ENCODE measurements around the gene ZNF81.
"Not testable (repeated sequence)": the region's sequence is repeated elsewhere in the genome, so short reads cannot be mapped to it uniquely, and the experiment has no call there.

Gene ZNF81

GRCh38 chrX:47878198-47878597 lies 41.5 kb downstream of the ZNF81 start:
- no peak overlapping the region for H3K4me3 ChIP-seq (ENCODE audit: low read depth in 1 of 2, low read length in 2 of 2)
- H3K36me3 ChIP-seq (ENCODE audit: insufficient read depth, low read length) = no peaks in the 10 kb centered on the region
- H3K9me3 ChIP-seq (ENCODE audit: low read length) = no peaks in the 10 kb centered on the region
- no peaks in the 10 kb centered on the region for H3K4me1 ChIP-seq (ENCODE audit: insufficient read depth, low read length)
- H3K9ac ChIP-seq (ENCODE audit: low read length) = no peak overlapping the region
- H3K27me3 ChIP-seq (ENCODE audit: control insufficient read depth in 1 of 2, insufficient read depth in 2 of 2, low read length in 2 of 2) = no peaks in the 10 kb centered on the region
- no peak overlapping the region for H3K27ac ChIP-seq (ENCODE audit: low read depth, low read length)

GRCh38 chrX:47879463-47879862 lies 42.8 kb downstream of the ZNF81 start:
- Histone ChIP-seq H3K4me3 (ENCODE audit: low read depth in 1 of 2, low read length in 2 of 2) (no peak overlapping the region), H3K9ac (ENCODE audit: low read length) (no peak overlapping the region), H3K4me1 (ENCODE audit: insufficient read depth, low read length) (no peaks in the 10 kb centered on the region), H3K36me3 (ENCODE audit: insufficient read depth, low read length) (no peaks in the 10 kb centered on the region), H3K27me3 (ENCODE audit: control insufficient read depth in 1 of 2, insufficient read depth in 2 of 2, low read length in 2 of 2) (no peaks in the 10 kb centered on the region), H3K9me3 (ENCODE audit: low read length) (no peaks in the 10 kb centered on the region), H3K27ac (ENCODE audit: low read depth, low read length) (no peak overlapping the region)

- H3K27ac ChIP-seq (ENCODE audit: low read depth, low read length) = no peak overlapping the region
- H3K4me3 ChIP-seq (ENCODE audit: low read depth in 1 of 2, low read length in 2 of 2) = no peak overlapping the region
- H3K4me1 ChIP-seq (ENCODE audit: insufficient read depth, low read length) = no peaks in the 10 kb centered on the region
- no peaks in the 10 kb centered on the region for H3K27me3 ChIP-seq (ENCODE audit: control insufficient read depth in 1 of 2, insufficient read depth in 2 of 2, low read length in 2 of 2)
- no peak overlapping the region for H3K9ac ChIP-seq (ENCODE audit: low read length)
- no peaks in the 10 kb centered on the region for H3K36me3 ChIP-seq (ENCODE audit: insufficient read depth, low read length)
- no peaks in the 10 kb centered on the region for H3K9me3 ChIP-seq (ENCODE audit: low read length)
These were observed 44.2 kb downstream of the ZNF81 start for GRCh38 chrX:47880927-47881326.

GRCh38 chrX:47885501-47885900 lies 48.8 kb downstream of the ZNF81 start:
- Histone ChIP-seq H3K9me3 (ENCODE audit: low read length) (no peaks in the 10 kb centered on the region), H3K27ac (ENCODE audit: low read depth, low read length) (no peak overlapping the region), H3K36me3 (ENCODE audit: insufficient read depth, low read length) (no peaks in the 10 kb centered on the region), H3K4me3 (ENCODE audit: low read depth in 1 of 2, low read length in 2 of 2) (no peak overlapping the region), H3K9ac (ENCODE audit: low read length) (no peak overlapping the region), H3K27me3 (ENCODE audit: control insufficient read depth in 1 of 2, insufficient read depth in 2 of 2, low read length in 2 of 2) (no peaks in the 10 kb centered on the region), H3K4me1 (ENCODE audit: insufficient read depth, low read length) (no peaks in the 10 kb centered on the region)

- Histone ChIP-seq H3K27ac (ENCODE audit: low read depth, low read length) (no peak overlapping the region), H3K36me3 (ENCODE audit: insufficient read depth, low read length) (no peaks in the 10 kb centered on the region), H3K9me3 (ENCODE audit: low read length) (no peaks in the 10 kb centered on the region), H3K9ac (ENCODE audit: low read length) (no peak overlapping the region), H3K4me3 (ENCODE audit: low read depth in 1 of 2, low read length in 2 of 2) (no peak overlapping the region), H3K27me3 (ENCODE audit: control insufficient read depth in 1 of 2, insufficient read depth in 2 of 2, low read length in 2 of 2) (no peaks in the 10 kb centered on the region), H3K4me1 (ENCODE audit: insufficient read depth, low read length) (no peaks in the 10 kb centered on the region)
These were observed 61.3 kb downstream of the ZNF81 start for GRCh38 chrX:47898024-47898423.

GRCh38 chrX:47900833-47901232 lies 64.1 kb downstream of the ZNF81 start:
- H3K9me3 ChIP-seq (ENCODE audit: low read length) = no peaks in the 10 kb centered on the region
- no peaks in the 10 kb centered on the region for H3K27me3 ChIP-seq (ENCODE audit: control insufficient read depth in 1 of 2, insufficient read depth in 2 of 2, low read length in 2 of 2)
- H3K36me3 ChIP-seq (ENCODE audit: insufficient read depth, low read length) = no peaks in the 10 kb centered on the region
- no peak overlapping the region for H3K4me3 ChIP-seq (ENCODE audit: low read depth in 1 of 2, low read length in 2 of 2)
- no peak overlapping the region for H3K27ac ChIP-seq (ENCODE audit: low read depth, low read length)
- H3K9ac ChIP-seq (ENCODE audit: low read length) = no peak overlapping the region
- H3K4me1 ChIP-seq (ENCODE audit: insufficient read depth, low read length) = no peaks in the 10 kb centered on the region

GRCh38 chrX:47902161-47902560 lies 65.5 kb downstream of the ZNF81 start:
- Histone ChIP-seq H3K9me3 (ENCODE audit: low read length) (no peaks in the 10 kb centered on the region), H3K9ac (ENCODE audit: low read length) (no peak overlapping the region)

GRCh38 chrX:47915886-47916493 lies 79.3 kb downstream of the ZNF81 start:
- peaks cover 22% of the 10 kb centered on the region for H3K9me3 ChIP-seq (ENCODE audit: low read length)
- no peak overlapping the region for H3K9ac ChIP-seq (ENCODE audit: low read length)
- H3K4me1 ChIP-seq (ENCODE audit: insufficient read depth, low read length) = no peaks in the 10 kb centered on the region
- no peak overlapping the region for H3K4me3 ChIP-seq (ENCODE audit: low read depth in 1 of 2, low read length in 2 of 2)
- H3K36me3 ChIP-seq (ENCODE audit: insufficient read depth, low read length) = no peaks in the 10 kb centered on the region
- H3K27me3 ChIP-seq (ENCODE audit: control insufficient read depth in 1 of 2, insufficient read depth in 2 of 2, low read length in 2 of 2) = no peaks in the 10 kb centered on the region
- H3K27ac ChIP-seq (ENCODE audit: low read depth, low read length) = no peak overlapping the region

More at GRCh38 chrX:47902161-47902560, 65.5 kb downstream of the ZNF81 start:
- no peak overlapping the region for H3K27ac ChIP-seq (ENCODE audit: low read depth, low read length)
- H3K4me3 ChIP-seq (ENCODE audit: low read depth in 1 of 2, low read length in 2 of 2) = no peak overlapping the region
- H3K4me1 ChIP-seq (ENCODE audit: insufficient read depth, low read length) = no peaks in the 10 kb centered on the region
- no peaks in the 10 kb centered on the region for H3K27me3 ChIP-seq (ENCODE audit: control insufficient read depth in 1 of 2, insufficient read depth in 2 of 2, low read length in 2 of 2)
- H3K36me3 ChIP-seq (ENCODE audit: insufficient read depth, low read length) = no peaks in the 10 kb centered on the region

GRCh38 chrX:47918274-47918673 lies 81.6 kb downstream of the ZNF81 start:
- H3K36me3 ChIP-seq (ENCODE audit: insufficient read depth, low read length) = no peaks in the 10 kb centered on the region
- peaks cover 22% of the 10 kb centered on the region for H3K9me3 ChIP-seq (ENCODE audit: low read length)
- H3K4me3 ChIP-seq (ENCODE audit: low read depth in 1 of 2, low read length in 2 of 2) = no peak overlapping the region
- H3K4me1 ChIP-seq (ENCODE audit: insufficient read depth, low read length) = no peaks in the 10 kb centered on the region
- no peaks in the 10 kb centered on the region for H3K27me3 ChIP-seq (ENCODE audit: control insufficient read depth in 1 of 2, insufficient read depth in 2 of 2, low read length in 2 of 2)
- H3K27ac ChIP-seq (ENCODE audit: low read depth, low read length) = no peak overlapping the region
- no peak overlapping the region for H3K9ac ChIP-seq (ENCODE audit: low read length)

- H3K36me3 ChIP-seq (ENCODE audit: insufficient read depth, low read length) = no peaks in the 10 kb centered on the region
- no peaks in the 10 kb centered on the region for H3K4me1 ChIP-seq (ENCODE audit: insufficient read depth, low read length)
- H3K9me3 ChIP-seq (ENCODE audit: low read length) = no peaks in the 10 kb centered on the region
- H3K27me3 ChIP-seq (ENCODE audit: control insufficient read depth in 1 of 2, insufficient read depth in 2 of 2, low read length in 2 of 2) = no peaks in the 10 kb centered on the region
- H3K4me3 ChIP-seq (ENCODE audit: low read depth in 1 of 2, low read length in 2 of 2) = no peak overlapping the region
- H3K27ac ChIP-seq (ENCODE audit: low read depth, low read length) = no peak overlapping the region
- no peak overlapping the region for H3K9ac ChIP-seq (ENCODE audit: low read length)
These were observed 90.5 kb downstream of the ZNF81 start for GRCh38 chrX:47927212-47927611.

GRCh38 chrX:47931970-47932369 lies 95.3 kb downstream of the ZNF81 start:
- H3K27me3 ChIP-seq (ENCODE audit: control insufficient read depth in 1 of 2, insufficient read depth in 2 of 2, low read length in 2 of 2); H3K4me3 ChIP-seq (ENCODE audit: low read depth in 1 of 2, low read length in 2 of 2); H3K4me1 ChIP-seq (ENCODE audit: insufficient read depth, low read length); H3K9ac ChIP-seq (ENCODE audit: low read length); H3K9me3 ChIP-seq (ENCODE audit: low read length); H3K27ac ChIP-seq (ENCODE audit: low read depth, low read length); H3K36me3 ChIP-seq (ENCODE audit: insufficient read depth, low read length): not testable (repeated sequence)

GRCh38 chrX:47933946-47934345 lies 97.2 kb downstream of the ZNF81 start:
- Histone ChIP-seq H3K4me3 (ENCODE audit: low read depth in 1 of 2, low read length in 2 of 2) (no peak overlapping the region), H3K4me1 (ENCODE audit: insufficient read depth, low read length) (no peaks in the 10 kb centered on the region), H3K27me3 (ENCODE audit: control insufficient read depth in 1 of 2, insufficient read depth in 2 of 2, low read length in 2 of 2) (no peaks in the 10 kb centered on the region), H3K9me3 (ENCODE audit: low read length) (no peaks in the 10 kb centered on the region), H3K36me3 (ENCODE audit: insufficient read depth, low read length) (no peaks in the 10 kb centered on the region), H3K9ac (ENCODE audit: low read length) (no peak overlapping the region), H3K27ac (ENCODE audit: low read depth, low read length) (no peak overlapping the region)

Measured in muscle layer of colon (tissue), 2 donors.